Measurements from ENCODE around the gene SORCS2. TPM values are rescaled to one million over a fixed set of nuclear protein-coding genes. Genes with fewer than 3 reads are reported as not detected.

SORCS2 gene
- total RNA-seq, 4 donors from 2014 or later = 2.0 to 7.4 (median 3.6) TPM

DNA sequence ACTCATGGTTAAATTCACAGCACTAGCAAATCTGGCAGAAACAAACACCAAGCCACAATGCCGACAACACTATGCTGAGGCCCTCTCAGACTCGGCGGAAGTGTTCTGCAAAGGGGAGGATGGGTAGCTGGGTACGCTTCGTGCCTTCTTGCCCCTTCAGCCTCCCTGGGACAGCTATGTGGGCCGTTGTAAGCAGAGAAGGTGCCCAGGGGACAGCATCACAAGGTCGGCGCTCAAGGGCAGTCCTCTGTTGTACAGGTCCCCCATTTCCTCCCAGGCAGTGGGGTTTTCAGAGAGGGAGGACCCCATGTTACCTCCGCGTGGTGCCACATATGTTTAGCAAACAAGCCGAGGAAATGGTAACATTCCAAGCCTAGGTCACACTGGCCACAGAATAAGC lies 573.7 kb downstream of the SORCS2 start:
- Histone ChIP-seq H3K36me3 (peaks cover 0 to 88% of the 10 kb centered on the region in 2 donors), H3K9me3 (no peaks in the 10 kb centered on the region), H3K27ac (peak overlapping the region in 3 of 4 donors; percentile 30 to 51 (median 31)), H3K4me3 (no peak overlapping the region), H3K4me1 (peaks cover 0 to 56% (median 9%) of the 10 kb centered on the region in 3 donors), H3K27me3 (no peaks in the 10 kb centered on the region)
- no CpG with 5 or more reads among the region's 11 CpGs for WGBS, 2 donors (ENCODE audit: low coverage in 1 of 2)
- ATAC-seq = no peak
- TF ChIP-seq, protein P1, sequence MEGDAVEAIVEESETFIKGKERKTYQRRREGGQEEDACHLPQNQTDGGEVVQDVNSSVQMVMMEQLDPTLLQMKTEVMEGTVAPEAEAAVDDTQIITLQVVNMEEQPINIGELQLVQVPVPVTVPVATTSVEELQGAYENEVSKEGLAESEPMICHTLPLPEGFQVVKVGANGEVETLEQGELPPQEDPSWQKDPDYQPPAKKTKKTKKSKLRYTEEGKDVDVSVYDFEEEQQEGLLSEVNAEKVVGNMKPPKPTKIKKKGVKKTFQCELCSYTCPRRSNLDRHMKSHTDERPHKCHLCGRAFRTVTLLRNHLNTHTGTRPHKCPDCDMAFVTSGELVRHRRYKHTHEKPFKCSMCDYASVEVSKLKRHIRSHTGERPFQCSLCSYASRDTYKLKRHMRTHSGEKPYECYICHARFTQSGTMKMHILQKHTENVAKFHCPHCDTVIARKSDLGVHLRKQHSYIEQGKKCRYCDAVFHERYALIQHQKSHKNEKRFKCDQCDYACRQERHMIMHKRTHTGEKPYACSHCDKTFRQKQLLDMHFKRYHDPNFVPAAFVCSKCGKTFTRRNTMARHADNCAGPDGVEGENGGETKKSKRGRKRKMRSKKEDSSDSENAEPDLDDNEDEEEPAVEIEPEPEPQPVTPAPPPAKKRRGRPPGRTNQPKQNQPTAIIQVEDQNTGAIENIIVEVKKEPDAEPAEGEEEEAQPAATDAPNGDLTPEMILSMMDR (IDR thresholded peaks at IDR 0.05) = no peak
- TF ChIP-seq EP300 (IDR thresholded peaks at IDR 0.05) = no peak
- TF ChIP-seq POLR2A (IDR thresholded peaks at IDR 0.05) = no peak
- TF ChIP-seq POLR2AphosphoS5 (IDR thresholded peaks at IDR 0.05) = no peak

DNA sequence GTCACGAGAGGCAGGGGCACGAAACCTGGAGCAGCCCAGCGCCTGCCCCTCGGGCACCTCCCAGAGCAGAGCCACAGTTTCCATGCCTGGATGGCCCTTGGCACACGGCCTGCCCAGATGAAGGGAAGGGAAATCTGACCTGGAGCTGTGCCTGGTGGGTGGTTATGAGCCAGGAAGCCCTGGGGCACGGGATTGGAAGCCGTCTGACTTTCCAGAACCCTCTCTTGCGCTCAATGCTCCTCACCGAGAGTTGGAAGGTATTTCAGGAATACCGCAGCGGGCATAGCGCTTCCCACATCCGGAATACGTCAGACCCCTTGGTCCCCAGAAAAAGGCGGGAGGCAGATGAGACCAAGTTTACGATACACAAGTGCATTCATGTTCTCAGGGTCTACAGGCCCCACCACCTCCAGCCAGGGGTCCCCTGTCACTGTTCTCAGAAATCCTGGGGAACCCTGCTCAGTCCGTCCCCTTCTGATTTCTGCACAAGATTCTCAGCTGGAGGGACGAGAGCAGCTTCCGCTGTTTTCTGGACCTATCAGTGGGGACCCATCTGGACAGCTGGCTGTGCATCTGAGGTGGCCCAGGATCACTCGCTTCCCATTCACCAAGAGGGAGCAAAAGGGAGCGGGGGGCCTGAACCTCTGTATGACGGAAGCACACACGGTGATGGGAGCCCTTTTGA lies 574.5 kb downstream of the SORCS2 start:
- Histone ChIP-seq H3K36me3 (peaks cover 0 to 90% of the 10 kb centered on the region in 2 donors), H3K4me1 (peaks cover 0 to 58% (median 9%) of the 10 kb centered on the region in 3 donors), H3K9me3 (no peaks in the 10 kb centered on the region), H3K4me3 (no peak overlapping the region), H3K27me3 (no peaks in the 10 kb centered on the region), H3K27ac (peak overlapping the region in 3 of 4 donors; percentile 30 to 51 (median 31))
- ATAC-seq = peak; percentile 16
- no peak for TF ChIP-seq EP300 (IDR thresholded peaks at IDR 0.05)
- TF ChIP-seq POLR2AphosphoS5 (IDR thresholded peaks at IDR 0.05) = peak; percentile 41
- TF ChIP-seq, protein P1 (IDR thresholded peaks at IDR 0.05) = no peak
- 76 to 81% methylated on average over 4 to 12 of the region's 23 CpGs for WGBS, 2 donors (ENCODE audit: low coverage in 1 of 2)

DNA sequence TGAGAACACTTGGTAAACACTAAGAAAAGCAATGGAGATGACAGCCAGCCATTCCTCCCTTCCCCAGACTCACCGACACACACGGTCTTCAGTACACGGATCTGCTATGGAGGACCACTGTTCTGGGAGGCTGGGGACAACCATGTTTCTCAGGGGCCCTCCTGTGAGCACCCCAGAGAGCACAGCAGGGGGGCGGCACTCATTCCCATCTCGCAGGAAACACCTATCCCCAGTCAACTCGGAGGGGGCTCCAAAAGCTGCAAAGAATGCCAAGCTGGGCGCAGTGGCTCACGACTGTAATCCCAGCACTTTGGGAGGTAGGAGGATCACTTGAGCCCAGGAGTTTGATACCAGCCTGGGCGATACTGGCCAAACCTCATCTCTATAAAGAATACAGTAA lies 575.2 kb downstream of the SORCS2 start:
- Histone ChIP-seq H3K27ac (no peak overlapping the region), H3K27me3 (no peaks in the 10 kb centered on the region), H3K36me3 (peaks cover 0 to 95% of the 10 kb centered on the region in 2 donors), H3K4me1 (peaks cover 0 to 60% (median 10%) of the 10 kb centered on the region in 3 donors), H3K9me3 (no peaks in the 10 kb centered on the region), H3K4me3 (no peak overlapping the region)
- ATAC-seq = no peak
- 77 to 100% methylated on average over 1 to 8 of the region's 9 CpGs for WGBS, 2 donors (ENCODE audit: low coverage in 1 of 2)
- no peak for TF ChIP-seq EP300 (IDR thresholded peaks at IDR 0.05)
- no peak for TF ChIP-seq POLR2AphosphoS5 (IDR thresholded peaks at IDR 0.05)
- TF ChIP-seq, protein P1 (IDR thresholded peaks at IDR 0.05) = no peak
- TF ChIP-seq POLR2A (IDR thresholded peaks at IDR 0.05) = no peak

DNA sequence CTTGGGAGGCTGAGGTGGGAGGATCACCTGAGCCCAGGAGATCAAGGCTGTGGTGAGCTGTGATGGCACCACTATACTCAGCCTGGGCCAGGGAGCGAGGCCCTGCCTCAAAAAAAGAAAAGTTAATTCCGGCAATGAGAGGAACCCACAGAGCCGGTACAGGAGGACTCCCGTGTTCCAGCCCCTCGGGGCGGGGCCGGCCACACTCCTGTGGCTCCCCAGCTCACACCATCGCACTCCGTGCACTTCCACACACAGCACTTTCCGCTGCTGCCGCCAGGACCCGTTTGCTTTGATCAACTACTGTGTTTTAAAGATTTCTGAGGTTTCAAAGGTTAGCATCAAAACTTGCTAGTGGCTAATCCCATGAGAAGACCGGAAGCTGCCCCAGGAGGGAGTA lies 575.6 kb downstream of the SORCS2 start:
- H3K27ac ChIP-seq = peak overlapping the region in 1 of 4 donors; percentile 11
- no peak overlapping the region for H3K4me3 ChIP-seq
- no peaks in the 10 kb centered on the region for H3K27me3 ChIP-seq
- 87 to 97% methylated on average over 6 of the region's 13 CpGs for WGBS, 2 donors (ENCODE audit: low coverage in 1 of 2)
- TF ChIP-seq POLR2A (IDR thresholded peaks at IDR 0.05) (no peak), EP300 (IDR thresholded peaks at IDR 0.05) (no peak), POLR2AphosphoS5 (IDR thresholded peaks at IDR 0.05) (no peak)
- TF ChIP-seq, protein P1 (IDR thresholded peaks at IDR 0.05) = no peak
- peaks cover 0 to 95% of the 10 kb centered on the region in 2 donors for H3K36me3 ChIP-seq
- H3K4me1 ChIP-seq = peaks cover 0 to 65% (median 12%) of the 10 kb centered on the region in 3 donors
- ATAC-seq = no peak
- H3K9me3 ChIP-seq = no peaks in the 10 kb centered on the region

DNA sequence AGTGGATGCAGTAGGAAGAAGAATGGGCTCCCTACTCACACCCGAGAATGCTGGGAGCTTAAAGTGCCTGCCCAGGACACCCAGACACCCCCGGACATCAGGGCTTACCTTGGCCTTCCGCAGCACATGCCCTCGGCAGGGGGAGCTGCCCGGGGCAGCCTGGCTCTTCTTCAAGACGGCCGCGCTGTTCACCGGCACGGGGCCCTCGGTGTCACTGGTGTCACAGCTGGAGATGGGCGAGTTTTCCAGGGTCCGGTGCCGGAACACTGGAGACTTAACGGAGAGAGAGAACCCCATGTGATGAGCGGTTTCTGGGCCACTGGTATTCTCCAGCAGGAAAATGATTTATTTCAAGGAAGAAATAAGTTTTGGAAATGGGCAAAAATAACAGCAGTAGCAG lies 576.4 kb downstream of the SORCS2 start:
- H3K27ac ChIP-seq = peak overlapping the region in 2 of 4 donors; percentile 4 to 39
- TF ChIP-seq POLR2A (IDR thresholded peaks at IDR 0.05) (no peak), POLR2AphosphoS5 (IDR thresholded peaks at IDR 0.05) (no peak)
- TF ChIP-seq, protein P1 (IDR thresholded peaks at IDR 0.05) = no peak
- H3K36me3 ChIP-seq = peaks cover 0 to 95% of the 10 kb centered on the region in 2 donors

More for the DNA sequence above, 576.4 kb downstream of the SORCS2 start:
- no peaks in the 10 kb centered on the region for H3K27me3 ChIP-seq
- ATAC-seq = no peak
- H3K4me1 ChIP-seq = peaks cover 0 to 73% (median 12%) of the 10 kb centered on the region in 3 donors
- H3K4me3 ChIP-seq = no peak overlapping the region
- H3K9me3 ChIP-seq = no peaks in the 10 kb centered on the region
- WGBS, 2 donors (ENCODE audit: low coverage in 1 of 2) = 96% methylated on average over 16 of the region's 16 CpGs; no CpG with 5 or more reads in 1 of the 2 donors
